Retinal pigment epithelial cell (primary cell): Measurements from ENCODE around the gene PRPF19.

ENCODE experiments used
- DNase-seq: peaks from one replicate; pipeline ENCODE4 v3.0.0-alpha.2; 2010; ENCODE audit warnings: low read depth
- H3K4me3 ChIP-seq: 2 replicates; pipeline ENCODE4 v1.5.1; 2011; ENCODE audit warnings: mild to moderate bottlenecking, low read length, control low read depth, moderate library complexity
- CTCF ChIP-seq: conservative IDR thresholded peaks from 2 replicates; pipeline ENCODE4 v1.5.1; 2011; ENCODE audit warnings: low read depth, low read length, control low read depth, inconsistent platforms

The PRPF19 gene

GRCh38 chr11:60844870-60845221 lies 61.5 kb downstream of the PRPF19 start:
- H3K4me3 ChIP-seq: no peak overlapping the region
- DNase-seq: no peak
- TF ChIP-seq CTCF: no peak

GRCh38 chr11:60844045-60844869 lies 62.1 kb downstream of the PRPF19 start:
- no peak for TF ChIP-seq CTCF
- peak overlapping the region; percentile 94 for H3K4me3 ChIP-seq
- DNase-seq: no peak

- DNase-seq: peak; percentile 75
- TF ChIP-seq CTCF: no peak
- peak overlapping the region; percentile 94 for H3K4me3 ChIP-seq
These were observed 63.5 kb downstream of the PRPF19 start for GRCh38 chr11:60842668-60843600.

- H3K4me3 ChIP-seq: peak within 1 kb of the TSS; percentile 94
- peak; percentile 82 for DNase-seq
- TF ChIP-seq CTCF: no peak
These were observed 64.4 kb downstream of the PRPF19 start, which contains the start of gene CCDC86 for GRCh38 chr11:60841797-60842667. Gene CCDC86, plus strand, starts transcription at chr11:60842113. Its CDS starts 12 bp downstream, at chr11:60842125.
